Measurements from ENCODE around the gene CTSW. TPM values are rescaled to one million over a fixed set of nuclear protein-coding genes. Genes with fewer than 3 reads are reported as not detected.
"Not testable (repeated sequence)": the region's sequence is repeated elsewhere in the genome, so short reads cannot be mapped to it uniquely, and the experiment has no call there.

CTSW gene
- total RNA-seq, 1 experiment from 2014 or later, result not detected

- Mint-ChIP-seq H3K4me3 (ENCODE audit: unreplicated experiment) (no peak overlapping the region), H3K36me3 (ENCODE audit: insufficient read depth, unreplicated experiment) (no peaks in the 10 kb centered on the region), H3K27ac (ENCODE audit: low read depth, unreplicated experiment) (no peak overlapping the region), H3K27me3 (ENCODE audit: insufficient read depth, unreplicated experiment) (no peaks in the 10 kb centered on the region), H3K9me3 (ENCODE audit: unreplicated experiment) (no peaks in the 10 kb centered on the region), H3K4me1 (ENCODE audit: insufficient read depth, unreplicated experiment) (no peaks in the 10 kb centered on the region)
- ChIA-PET CTCF (interaction anchor here (0.9 to 2.3 kb wide), 3 partner anchors 10 to 146 kb away, joined by 3 to 7 read pairs (median 4); no protein-coding TSS in a partner anchor), POLR2A (interaction anchor here (0.6 to 1.9 kb wide), 4 partner anchors 8 to 356 kb away, joined by 3 to 8 read pairs (median 3); partner anchors contain the start of gene CFL1)
- no peak for DNase-seq (ENCODE audit: unreplicated experiment)
- intact Hi-C loops (cut with micrococcal nuclease), result no loop called here
- BruUV-seq (replicated peaks), result no TSS peak
- TF ChIP-seq, protein P1, sequence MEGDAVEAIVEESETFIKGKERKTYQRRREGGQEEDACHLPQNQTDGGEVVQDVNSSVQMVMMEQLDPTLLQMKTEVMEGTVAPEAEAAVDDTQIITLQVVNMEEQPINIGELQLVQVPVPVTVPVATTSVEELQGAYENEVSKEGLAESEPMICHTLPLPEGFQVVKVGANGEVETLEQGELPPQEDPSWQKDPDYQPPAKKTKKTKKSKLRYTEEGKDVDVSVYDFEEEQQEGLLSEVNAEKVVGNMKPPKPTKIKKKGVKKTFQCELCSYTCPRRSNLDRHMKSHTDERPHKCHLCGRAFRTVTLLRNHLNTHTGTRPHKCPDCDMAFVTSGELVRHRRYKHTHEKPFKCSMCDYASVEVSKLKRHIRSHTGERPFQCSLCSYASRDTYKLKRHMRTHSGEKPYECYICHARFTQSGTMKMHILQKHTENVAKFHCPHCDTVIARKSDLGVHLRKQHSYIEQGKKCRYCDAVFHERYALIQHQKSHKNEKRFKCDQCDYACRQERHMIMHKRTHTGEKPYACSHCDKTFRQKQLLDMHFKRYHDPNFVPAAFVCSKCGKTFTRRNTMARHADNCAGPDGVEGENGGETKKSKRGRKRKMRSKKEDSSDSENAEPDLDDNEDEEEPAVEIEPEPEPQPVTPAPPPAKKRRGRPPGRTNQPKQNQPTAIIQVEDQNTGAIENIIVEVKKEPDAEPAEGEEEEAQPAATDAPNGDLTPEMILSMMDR (IDR thresholded peaks at IDR 0.05; ENCODE audit: unreplicated experiment), result no peak
These were observed 37.5 kb upstream of the CTSW start for GRCh38 chr11:65842144-65842543.

GRCh38 chr11:65843811-65844210 lies 35.8 kb upstream of the CTSW start:
- DNase-seq (ENCODE audit: unreplicated experiment), result no peak
- Mint-ChIP-seq H3K27me3 (ENCODE audit: insufficient read depth, unreplicated experiment) (no peaks in the 10 kb centered on the region), H3K4me1 (ENCODE audit: insufficient read depth, unreplicated experiment) (no peaks in the 10 kb centered on the region), H3K27ac (ENCODE audit: low read depth, unreplicated experiment) (no peak overlapping the region), H3K4me3 (ENCODE audit: unreplicated experiment) (no peak overlapping the region), H3K9me3 (ENCODE audit: unreplicated experiment) (no peaks in the 10 kb centered on the region), H3K36me3 (ENCODE audit: insufficient read depth, unreplicated experiment) (no peaks in the 10 kb centered on the region)
- ChIA-PET CTCF (interaction anchor here (1.0 to 2.3 kb wide), 3 partner anchors 14 to 132 kb away, joined by 4 to 7 read pairs (median 4); no protein-coding TSS in a partner anchor), POLR2A (interaction anchor here (1.1 to 1.9 kb wide), 2 partner anchors 15 to 131 kb away, joined by 3 to 8 read pairs; partner anchors contain the start of genes CFL1 and KAT5)
- intact Hi-C loops (cut with micrococcal nuclease), result no loop called here
- TF ChIP-seq, protein P1 (IDR thresholded peaks at IDR 0.05; ENCODE audit: unreplicated experiment), result no peak
- no TSS peak for BruUV-seq (replicated peaks)

GRCh38 chr11:65844231-65844872 lies 35.3 kb upstream of the CTSW start:
- Mint-ChIP-seq H3K4me1 (ENCODE audit: insufficient read depth, unreplicated experiment) (no peaks in the 10 kb centered on the region), H3K27me3 (ENCODE audit: insufficient read depth, unreplicated experiment) (no peaks in the 10 kb centered on the region), H3K9me3 (ENCODE audit: unreplicated experiment) (no peaks in the 10 kb centered on the region), H3K27ac (ENCODE audit: low read depth, unreplicated experiment) (no peak overlapping the region), H3K36me3 (ENCODE audit: insufficient read depth, unreplicated experiment) (no peaks in the 10 kb centered on the region), H3K4me3 (ENCODE audit: unreplicated experiment) (no peak overlapping the region)
- TF ChIP-seq, protein P1 (IDR thresholded peaks at IDR 0.05; ENCODE audit: unreplicated experiment), result no peak
- POLR2A ChIA-PET, result interaction anchor here (1.1 kb wide), 1 partner anchor 132 kb away, joined by 3 read pairs; the partner anchor contains the start of gene KAT5
- intact Hi-C loops (cut with micrococcal nuclease), result no loop called here
- BruUV-seq (replicated peaks), result no TSS peak
- CTCF ChIA-PET, result interaction anchor here (0.9 to 2.2 kb wide), 3 partner anchors 15 to 133 kb away, joined by 3 to 4 read pairs (median 4); no protein-coding TSS in a partner anchor
- DNase-seq (ENCODE audit: unreplicated experiment), result no peak

DNA sequence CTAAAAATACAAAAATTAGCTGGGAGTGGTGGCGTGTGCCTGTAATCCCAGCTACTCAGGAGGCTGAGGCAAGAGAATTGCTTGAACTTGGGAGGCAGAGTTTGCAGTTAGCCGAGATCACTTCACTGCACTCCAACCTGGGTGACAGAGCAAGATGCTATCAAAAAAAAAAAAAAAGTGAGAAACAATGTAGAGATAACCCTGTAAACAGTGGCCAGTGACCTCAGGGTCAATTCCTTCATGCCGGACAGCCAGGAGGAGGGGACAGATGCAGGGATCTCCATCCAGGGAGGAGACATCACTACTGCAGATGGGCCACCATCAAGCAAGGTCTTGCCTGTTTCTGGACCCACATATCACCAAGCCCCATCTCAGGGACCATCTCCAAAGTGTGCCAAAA lies 31.9 kb upstream of the CTSW start:
- Mint-ChIP-seq H3K4me3 (ENCODE audit: unreplicated experiment) (no peak overlapping the region), H3K27ac (ENCODE audit: low read depth, unreplicated experiment) (no peak overlapping the region), H3K27me3 (ENCODE audit: insufficient read depth, unreplicated experiment) (no peaks in the 10 kb centered on the region), H3K9me3 (ENCODE audit: unreplicated experiment) (no peaks in the 10 kb centered on the region), H3K4me1 (ENCODE audit: insufficient read depth, unreplicated experiment) (no peaks in the 10 kb centered on the region), H3K36me3 (ENCODE audit: insufficient read depth, unreplicated experiment) (peaks cover 8% of the 10 kb centered on the region)
- BruUV-seq (replicated peaks), result no TSS peak
- CTCF ChIA-PET, result interaction anchor here (0.8 to 1.2 kb wide), 4 partner anchors 41 to 198 kb away, joined by 3 to 5 read pairs (median 4); partner anchors contain the start of gene FIBP
- DNase-seq (ENCODE audit: unreplicated experiment), result no peak
- POLR2A ChIA-PET, result interaction anchor here (1.2 kb wide), 1 partner anchor 9 kb away, joined by 5 read pairs; no protein-coding TSS in a partner anchor
- intact Hi-C loops (cut with micrococcal nuclease), result no loop called here
- TF ChIP-seq, protein P1 (IDR thresholded peaks at IDR 0.05; ENCODE audit: unreplicated experiment), result no peak

DNA sequence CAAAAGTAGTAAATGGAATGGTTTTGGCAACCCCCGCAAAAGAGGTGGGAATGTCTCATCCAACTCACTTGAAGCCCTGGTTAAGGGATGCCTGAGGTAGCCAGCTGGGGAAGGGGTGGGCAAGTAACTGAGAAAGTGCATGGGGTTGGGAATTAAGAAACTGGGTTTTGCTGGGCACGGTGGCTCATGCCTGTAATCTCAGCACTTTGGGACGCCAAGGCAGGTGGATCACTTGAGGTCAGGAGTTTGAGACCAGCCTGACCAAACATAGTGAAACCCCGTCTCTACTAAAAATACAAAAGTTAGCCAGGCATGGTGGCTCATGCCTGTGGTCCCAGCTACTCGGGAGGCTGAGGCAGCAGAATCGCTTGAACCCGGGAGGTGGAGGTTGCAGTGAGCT lies 30.9 kb upstream of the CTSW start:
- BruUV-seq (replicated peaks); H3K4me3 Mint-ChIP-seq (ENCODE audit: unreplicated experiment); POLR2A ChIA-PET; intact Hi-C loops (cut with micrococcal nuclease); H3K4me1 Mint-ChIP-seq (ENCODE audit: insufficient read depth, unreplicated experiment); H3K9me3 Mint-ChIP-seq (ENCODE audit: unreplicated experiment); H3K27me3 Mint-ChIP-seq (ENCODE audit: insufficient read depth, unreplicated experiment); H3K27ac Mint-ChIP-seq (ENCODE audit: low read depth, unreplicated experiment); DNase-seq (ENCODE audit: unreplicated experiment): not testable (repeated sequence)
- CTCF ChIA-PET, result interaction anchor here (0.7 to 2.3 kb wide), 6 partner anchors 11 to 197 kb away, joined by 3 to 10 read pairs (median 4); partner anchors contain the start of genes CCDC85B, FIBP and MUS81
- H3K36me3 Mint-ChIP-seq (ENCODE audit: insufficient read depth, unreplicated experiment), result peaks cover 16% of the 10 kb centered on the region

Measured in MCF 10A (cell line).